Brain microvascular endothelial cell (primary cell): ENCODE data around the gene TGFA.

Experiments used
- DNase-seq: peaks from one replicate; pipeline ENCODE4 v3.0.0-alpha.2; 2020
- H3K27ac ChIP-seq: fragments of 250-450 bp; sonication (Bioruptor Pico); 2 replicates; pipeline ENCODE4 v1.5.1; 2020; ENCODE audit warnings: mild to moderate bottlenecking, moderate library complexity
- H3K27me3 ChIP-seq: fragments of 250-450 bp; sonication (Bioruptor Pico); replicated peaks from 2 replicates; pipeline ENCODE4 v1.5.1; 2020; ENCODE audit warnings: mild to moderate bottlenecking
- H3K36me3 ChIP-seq: fragments of 250-450 bp; sonication (Bioruptor Pico); replicated peaks from 2 replicates; pipeline ENCODE4 v1.5.1; 2020; ENCODE audit warnings: mild to moderate bottlenecking
- H3K4me3 ChIP-seq: 2 replicates; pipeline ENCODE4 v1.5.1; 2011; ENCODE audit warnings: low read depth, mild to moderate bottlenecking, control low read depth, low read length, moderate library complexity
- CTCF ChIP-seq: IDR thresholded peaks from 2 replicates; pipeline ENCODE4 v1.5.1; 2011; ENCODE audit warnings: low read depth, mild to moderate bottlenecking, moderate library complexity, low read length, control low read depth, inconsistent platforms; ENCODE audit errors: missing control alignments
- in situ Hi-C: cut with HindIII; loops from 2 replicates; pipeline ENCODE4 v1.10.0; 2017; ENCODE audit warnings: low sequenced_read_pairs, low pct_ligation_motif_present

TGFA gene

GRCh38 chr2:70448041-70448440 lies 105.6 kb downstream of the TGFA start:
- no peak for DNase-seq
- TF ChIP-seq CTCF, result no peak
- in situ Hi-C loops, result no loop called here

GRCh38 chr2:70443726-70444125 lies 109.9 kb downstream of the TGFA start:
- no peak for DNase-seq
- no peak for TF ChIP-seq CTCF
- in situ Hi-C loops, result no loop called here
- Histone ChIP-seq H3K27ac (no peak overlapping the region), H3K4me3 (no peak overlapping the region), H3K36me3 (no peaks in the 10 kb centered on the region), H3K27me3 (no peaks in the 10 kb centered on the region)

More at GRCh38 chr2:70448041-70448440, 105.6 kb downstream of the TGFA start:
- no peak overlapping the region for H3K4me3 ChIP-seq
- H3K27ac ChIP-seq, result no peak overlapping the region
- H3K27me3 ChIP-seq, result no peaks in the 10 kb centered on the region
- H3K36me3 ChIP-seq, result no peaks in the 10 kb centered on the region

GRCh38 chr2:70443078-70443465 lies 110.6 kb downstream of the TGFA start:
- H3K36me3 ChIP-seq, result no peaks in the 10 kb centered on the region
- H3K4me3 ChIP-seq, result no peak overlapping the region
- DNase-seq, result no peak
- in situ Hi-C loops, result no loop called here
- H3K27ac ChIP-seq, result no peak overlapping the region
- H3K27me3 ChIP-seq, result no peaks in the 10 kb centered on the region
- no peak for TF ChIP-seq CTCF

- H3K36me3 ChIP-seq, result no peaks in the 10 kb centered on the region
- TF ChIP-seq CTCF, result no peak
- no peak overlapping the region for H3K4me3 ChIP-seq
- no peak for DNase-seq
- H3K27ac ChIP-seq, result no peak overlapping the region
- in situ Hi-C loops, result no loop called here
- H3K27me3 ChIP-seq, result no peaks in the 10 kb centered on the region
These were observed 111.1 kb downstream of the TGFA start for GRCh38 chr2:70442301-70443077.

- TF ChIP-seq CTCF, result no peak
- DNase-seq, result no peak
- Histone ChIP-seq H3K27me3 (no peaks in the 10 kb centered on the region), H3K4me3 (no peak overlapping the region), H3K36me3 (no peaks in the 10 kb centered on the region), H3K27ac (no peak overlapping the region)
- in situ Hi-C loops, result no loop called here
These were observed 113.0 kb downstream of the TGFA start for GRCh38 chr2:70440621-70441020.

GRCh38 chr2:70435138-70435537 lies 118.5 kb downstream of the TGFA start:
- no peak for TF ChIP-seq CTCF
- in situ Hi-C loops, result no loop called here
- H3K27ac ChIP-seq, result no peak overlapping the region

More at GRCh38 chr2:70435138-70435537, 118.5 kb downstream of the TGFA start:
- Histone ChIP-seq H3K4me3 (no peak overlapping the region), H3K27me3 (no peaks in the 10 kb centered on the region), H3K36me3 (no peaks in the 10 kb centered on the region)
- DNase-seq, result no peak
